Astrocyte (in vitro differentiated cells and primary cell): ENCODE results near the gene CYB561D2. TPM values are rescaled to one million over a fixed set of nuclear protein-coding genes. Genes with fewer than 3 reads are reported as not detected.

Source experiments
- DNase-seq: peaks from one replicate; pipeline ENCODE4 v3.0.0-alpha.2; 2010; ENCODE audit warnings: low read depth
- FAIRE-seq: peaks from 2 replicates; lab custom pipeline; 2011; peaks lifted over from hg19 to GRCh38; lab: Jason Lieb, UNC
- H2AFZ ChIP-seq: 2 replicates; pipeline ENCODE4 v1.6.0; 2012; ENCODE audit warnings: low read depth, low read length, inconsistent platforms
- H3K27ac ChIP-seq: 2 replicates; pipeline ENCODE4 v1.5.1; 2011; ENCODE audit warnings: low read depth, low read length, inconsistent platforms
- H3K27me3 ChIP-seq: 2 replicates; pipeline ENCODE4 v1.6.0; 2011; ENCODE audit warnings: low read length, inconsistent platforms; ENCODE audit not compliant: insufficient read depth
- H3K36me3 ChIP-seq: 2 replicates; pipeline ENCODE4 v1.5.1; 2011; ENCODE audit warnings: low read length, inconsistent platforms; ENCODE audit not compliant: insufficient read depth
- H3K4me1 ChIP-seq: 2 replicates; pipeline ENCODE4 v1.5.1; 2011; ENCODE audit warnings: low read length, inconsistent platforms; ENCODE audit not compliant: insufficient read depth
- H3K4me2 ChIP-seq: 2 replicates; pipeline ENCODE4 v1.6.0; 2012; ENCODE audit warnings: low read length, inconsistent platforms
- H3K4me3 ChIP-seq: 2 replicates; pipeline ENCODE4 v1.5.1; 2011; ENCODE audit warnings: low read depth, mild to moderate bottlenecking, low read length, inconsistent platforms; ENCODE audit not compliant: insufficient read depth
- H3K79me2 ChIP-seq: 2 replicates; pipeline ENCODE4 v1.6.0; 2012; ENCODE audit warnings: mild to moderate bottlenecking, low read length, inconsistent platforms; ENCODE audit not compliant: insufficient read depth
- H3K9ac ChIP-seq: 2 replicates; pipeline ENCODE4 v1.6.0; 2012; ENCODE audit warnings: mild to moderate bottlenecking, low read length, inconsistent platforms
- H3K9me3 ChIP-seq: 2 replicates; pipeline ENCODE4 v1.5.1; 2012; ENCODE audit warnings: low read depth, mild to moderate bottlenecking, low read length, inconsistent platforms; ENCODE audit not compliant: insufficient read depth
- H4K20me1 ChIP-seq: 2 replicates; pipeline ENCODE4 v1.6.0; 2012; ENCODE audit warnings: low read length, inconsistent platforms; ENCODE audit not compliant: insufficient read depth
- H3K27ac Mint-ChIP-seq: one replicate; pipeline ENCODE4 v1.8.0; 2021; ENCODE audit warnings: mild to moderate bottlenecking, mixed read lengths; ENCODE audit not compliant: unreplicated experiment
- H3K27me3 Mint-ChIP-seq: one replicate; pipeline ENCODE4 v1.8.0; 2021; ENCODE audit warnings: low read depth, mixed read lengths; ENCODE audit not compliant: unreplicated experiment
- H3K36me3 Mint-ChIP-seq: one replicate; pipeline ENCODE4 v1.8.0; 2021; ENCODE audit warnings: low read depth, mixed read lengths; ENCODE audit not compliant: unreplicated experiment
- H3K4me1 Mint-ChIP-seq: one replicate; pipeline ENCODE4 v1.8.0; 2021; ENCODE audit warnings: low read depth, mixed read lengths; ENCODE audit not compliant: unreplicated experiment
- H3K4me3 Mint-ChIP-seq: one replicate; pipeline ENCODE4 v1.8.0; 2021; ENCODE audit warnings: mild to moderate bottlenecking, moderate library complexity, mixed read lengths; ENCODE audit not compliant: unreplicated experiment
- H3K9me3 Mint-ChIP-seq: one replicate; pipeline ENCODE4 v1.8.0; 2021; ENCODE audit warnings: mild to moderate bottlenecking, mixed read lengths; ENCODE audit not compliant: unreplicated experiment
- CTCF ChIP-seq: IDR thresholded peaks from 2 replicates; pipeline ENCODE4 v1.5.1; 2011; ENCODE audit warnings: low read depth, mild to moderate bottlenecking, inconsistent platforms, low read length, moderate library complexity; ENCODE audit not compliant: insufficient read depth
- EZH2 ChIP-seq: IDR thresholded peaks from 2 replicates; pipeline ENCODE4 v1.6.1; 2012; ENCODE audit warnings: mild to moderate bottlenecking, low read length, inconsistent platforms; ENCODE audit not compliant: insufficient read depth
- total RNA-seq: library from RNA; stranded (reverse); gene quantifications from 2 replicates; pipeline ENCODE4 v1.2.1, GENCODE V29; 2021

CYB561D2 gene
- total RNA-seq, 1 donor from 2014 or later = 19.4 TPM

- FAIRE-seq (no peak), DNase-seq (peak; percentile 36)
- peak overlapping the region; percentile 96 for H3K9ac ChIP-seq
- H3K4me3 Mint-ChIP-seq = peak overlapping the region; percentile 93
- H3K27me3 Mint-ChIP-seq = no peaks in the 10 kb centered on the region
- TF ChIP-seq EZH2 (no peak), CTCF (no peak)
- no peaks in the 10 kb centered on the region for H3K27me3 ChIP-seq
- H3K9me3 Mint-ChIP-seq = no peaks in the 10 kb centered on the region
- H3K4me3 ChIP-seq = peak overlapping the region; percentile 95
- peaks cover 46% of the 10 kb centered on the region for H4K20me1 ChIP-seq
- peak overlapping the region; percentile 92 for H2AFZ ChIP-seq
- peak overlapping the region; percentile 96 for H3K27ac Mint-ChIP-seq
- H3K4me2 ChIP-seq = peak overlapping the region; percentile 93
- H3K79me2 ChIP-seq = peaks cover 41% of the 10 kb centered on the region
- peaks cover 18% of the 10 kb centered on the region for H3K36me3 Mint-ChIP-seq
- H3K4me1 ChIP-seq = peaks cover 29% of the 10 kb centered on the region
- peak overlapping the region; percentile 100 for H3K27ac ChIP-seq
- peaks cover 23% of the 10 kb centered on the region for H3K4me1 Mint-ChIP-seq
- H3K9me3 ChIP-seq = no peaks in the 10 kb centered on the region
- H3K36me3 ChIP-seq = peaks cover 13% of the 10 kb centered on the region
Observed at GRCh38 chr3:50320853-50321335, 29.8 kb upstream of the CYB561D2 start.

- H3K36me3 ChIP-seq = peaks cover 13% of the 10 kb centered on the region
Observed at GRCh38 chr3:50321336-50322114, 29.1 kb upstream of the CYB561D2 start.

More at GRCh38 chr3:50321336-50322114, 29.1 kb upstream of the CYB561D2 start:
- TF ChIP-seq EZH2 (no peak), CTCF (peak; percentile 7)
- peaks cover 26% of the 10 kb centered on the region for H3K4me1 ChIP-seq
- H3K4me3 ChIP-seq = peak overlapping the region; percentile 95
- Mint-ChIP-seq H3K36me3 (peaks cover 15% of the 10 kb centered on the region), H3K4me1 (peaks cover 18% of the 10 kb centered on the region), H3K27ac (peak overlapping the region; percentile 98), H3K9me3 (no peaks in the 10 kb centered on the region), H3K4me3 (peak overlapping the region; percentile 85), H3K27me3 (no peaks in the 10 kb centered on the region)
- H2AFZ ChIP-seq = peak overlapping the region; percentile 92
- peak; percentile 79 for DNase-seq
- peak overlapping the region; percentile 93 for H3K4me2 ChIP-seq
- no peak for FAIRE-seq
- peaks cover 43% of the 10 kb centered on the region for H3K79me2 ChIP-seq
- peak overlapping the region; percentile 96 for H3K9ac ChIP-seq
- H4K20me1 ChIP-seq = peaks cover 41% of the 10 kb centered on the region
- H3K27me3 ChIP-seq = no peaks in the 10 kb centered on the region
- peak overlapping the region; percentile 100 for H3K27ac ChIP-seq
- no peaks in the 10 kb centered on the region for H3K9me3 ChIP-seq
